ENCODE data around the gene SNX6.
"Not testable (repeated sequence)": the region's sequence is repeated elsewhere in the genome, so short reads cannot be mapped to it uniquely, and the experiment has no call there.

GRCh38 chr14:34562037-34562775 is 67.7 kb downstream of the SNX6 start:
- not testable (repeated sequence) for TF ChIP-seq POLR2A (IDR thresholded peaks at IDR 0.05; ENCODE audit: low read depth, low read length); POLR2AphosphoS5 (IDR thresholded peaks at IDR 0.05; ENCODE audit: low read depth, low read length); TAF1 (IDR thresholded peaks at IDR 0.05; ENCODE audit: low read depth, low read length); PAX5 (IDR thresholded peaks at IDR 0.05; ENCODE audit: insufficient read depth, low read length, severe bottlenecking); SPI1 (IDR thresholded peaks at IDR 0.05; ENCODE audit: low read depth, low read length)
